HG03571 (cell line): ENCODE data around the gene RELL1.
A peak's percentile ranks its signal among the peaks of the same experiment; 100 is the strongest.
"Not testable (repeated sequence)": the region's sequence is repeated elsewhere in the genome, so short reads cannot be mapped to it uniquely, and the experiment has no call there.

Experiments used
- ATAC-seq: cut with Tn5 transposase; IDR thresholded peaks from one replicate; pipeline ENCODE4 v1.9.1; 2021; ENCODE audit not compliant: unreplicated experiment

RELL1 gene

GRCh38 chr4:37693450-37694190, 7.4 kb upstream of the RELL1 start:
- no peak for ATAC-seq

- ATAC-seq: no peak
These were observed 6.9 kb upstream of the RELL1 start for GRCh38 chr4:37693030-37693429.

- no peak for ATAC-seq
These were observed 4.8 kb upstream of the RELL1 start for GRCh38 chr4:37690976-37691375.

- no peak for ATAC-seq
These were observed 3.3 kb upstream of the RELL1 start for GRCh38 chr4:37689353-37690095.

GRCh38 chr4:37687681-37688080, 1.5 kb upstream of the RELL1 start:
- ATAC-seq: no peak

GRCh38 chr4:37687194-37687562, 1.0 kb upstream of the RELL1 start:
- ATAC-seq: no peak

- ATAC-seq: peak; percentile 11
These were observed 278 bp downstream of the RELL1 start for GRCh38 chr4:37685823-37686372.

- no peak for ATAC-seq
These were observed 884 bp downstream of the RELL1 start for GRCh38 chr4:37685161-37685822.

GRCh38 chr4:37684154-37684553, 2.0 kb downstream of the RELL1 start:
- no peak for ATAC-seq

GRCh38 chr4:37682701-37683401, 3.3 kb downstream of the RELL1 start:
- peak; percentile 18 for ATAC-seq

- ATAC-seq: no peak
These were observed 6.1 kb downstream of the RELL1 start for GRCh38 chr4:37680089-37680488.

GRCh38 chr4:37679301-37679700, 6.9 kb downstream of the RELL1 start:
- ATAC-seq: no peak

- no peak for ATAC-seq
These were observed 7.6 kb downstream of the RELL1 start for GRCh38 chr4:37678624-37679023.

- peak; percentile 90 for ATAC-seq
These were observed 10.4 kb downstream of the RELL1 start for GRCh38 chr4:37675587-37676290.

GRCh38 chr4:37674439-37674838, 11.7 kb downstream of the RELL1 start:
- ATAC-seq: no peak

GRCh38 chr4:37673538-37674192, 12.5 kb downstream of the RELL1 start:
- no peak for ATAC-seq

GRCh38 chr4:37671072-37671471, 15.1 kb downstream of the RELL1 start:
- no peak for ATAC-seq

- no peak for ATAC-seq
These were observed 15.9 kb downstream of the RELL1 start for GRCh38 chr4:37670249-37670648.

GRCh38 chr4:37669124-37669523, 17.1 kb downstream of the RELL1 start:
- ATAC-seq: not testable (repeated sequence)
